GM12878 (cell line): ENCODE measurements around the gene GOLGA8B. TPM values are rescaled to one million over a fixed set of nuclear protein-coding genes. Genes with fewer than 3 reads are reported as not detected.

ENCODE experiments used
- ATAC-seq: fragments of 200-7000 bp; cut with Tn5 transposase; 3 replicates; pipeline ENCODE4 v1.9.1; 2020; ENCODE audit warnings: mild to moderate bottlenecking, moderate library complexity
- BruUV-seq: library from RNA; stranded (reverse); fragments of 400-500 nt; replicated peaks from 2 replicates; lab custom pipeline; 2021; lab: Mats Ljungman, UMichigan
- CTCF ChIA-PET: fragments of 300-600 bp; sonication (Branson Sonifier 250); formaldehyde crosslinking; extraction: SDS; loops from one replicate; lab custom pipeline; 2021; ENCODE audit warnings: inconsistent platforms; lab: Yijun Ruan, JAX
- POLR2A ChIA-PET: fragments of 350-600 bp; formaldehyde crosslinking; extraction: SDS; loops from one replicate; lab custom pipeline; 2021; ENCODE audit warnings: inconsistent platforms; lab: Charles Lee
- RAD21 ChIA-PET: fragments of 300-600 bp; sonication (Branson Sonifier 250); formaldehyde crosslinking; loops from one replicate; lab custom pipeline; 2023; ENCODE audit warnings: antibody characterized with exemption; ENCODE audit not compliant: unreplicated experiment; lab: Charles Lee
- SMC1A ChIA-PET: fragments of 300-600 bp; sonication (Branson Sonifier 250); formaldehyde crosslinking; loops from one replicate; lab custom pipeline; 2023; ENCODE audit not compliant: unreplicated experiment, uncharacterized antibody; lab: Charles Lee
- DNase-seq: peaks from one replicate; pipeline ENCODE4 v3.0.0-alpha.2; 2011; ENCODE audit warnings: low read depth, low spot score
- FAIRE-seq: peaks from 3 replicates; lab custom pipeline; 2011; peaks lifted over from hg19 to GRCh38; lab: Jason Lieb, UNC
- H2AFZ ChIP-seq: 2 replicates; pipeline ENCODE4 v1.6.0; 2011; ENCODE audit warnings: low read depth, low read length, control low read depth; ENCODE audit not compliant: control insufficient read depth
- H3K27ac ChIP-seq: 2 replicates; pipeline ENCODE4 v1.5.1; 2011; ENCODE audit warnings: control low read depth; ENCODE audit not compliant: control insufficient read depth, insufficient read depth
- H3K27me3 ChIP-seq, 2 experiments: replicated peaks in 1 of 2; 2 replicates each; pipeline versions ENCODE4 v1.6.0 to v1.6.1; 2011; ENCODE audit warnings: low read length in 1 of 2; ENCODE audit not compliant: control insufficient read depth in 2 of 2, insufficient read depth in 2 of 2
- H3K36me3 ChIP-seq, 2 experiments: 2 replicates each; pipeline ENCODE4 v1.5.1; 2011; ENCODE audit warnings: low read length in 1 of 2; ENCODE audit not compliant: control insufficient read depth in 2 of 2, insufficient read depth in 2 of 2
- H3K4me1 ChIP-seq: 2 replicates; pipeline ENCODE4 v1.6.1; 2011; ENCODE audit warnings: mild to moderate bottlenecking, low read length, moderate library complexity, mixed read lengths; ENCODE audit not compliant: control insufficient read depth, insufficient read depth
- H3K4me2 ChIP-seq: 2 replicates; pipeline ENCODE4 v1.6.0; 2011; ENCODE audit warnings: control low read depth; ENCODE audit not compliant: control insufficient read depth, insufficient read depth
- H3K4me3 ChIP-seq: fragments of 200-600 bp; sonication (generic); 2 replicates; pipeline ENCODE4 v1.5.1; 2016
- H3K79me2 ChIP-seq: 2 replicates; pipeline ENCODE4 v1.6.0; 2011; ENCODE audit warnings: low read length; ENCODE audit not compliant: control insufficient read depth, insufficient read depth
- H3K9ac ChIP-seq: 2 replicates; pipeline ENCODE4 v1.8.0; 2011; ENCODE audit warnings: low read length, control low read depth, mixed read lengths; ENCODE audit not compliant: control insufficient read depth, insufficient read depth
- H3K9me3 ChIP-seq: replicated peaks from 3 replicates; pipeline ENCODE4 v1.5.1; 2011; ENCODE audit warnings: mild to moderate bottlenecking, low read length; ENCODE audit not compliant: control insufficient read depth, insufficient read depth
- H4K20me1 ChIP-seq: 2 replicates; pipeline ENCODE4 v1.6.0; 2011; ENCODE audit not compliant: control insufficient read depth, insufficient read depth
- CTCF ChIP-seq, 3 experiments: IDR thresholded peaks in 2 of 3; conservative IDR thresholded peaks in 1 of 3; 2 replicates each; pipeline ENCODE4 v1.5.1; 2011; ENCODE audit warnings: low read depth in 3 of 3, low read length in 3 of 3, mild to moderate bottlenecking in 3 of 3, control low read depth in 2 of 3, moderate library complexity in 2 of 3, inconsistent platforms in 1 of 3, mixed read lengths in 1 of 3; ENCODE audit not compliant: control insufficient read depth in 2 of 3, insufficient read depth in 1 of 3; ENCODE audit errors: extremely low read depth in 1 of 3
- ELK1 ChIP-seq: IDR thresholded peaks from 2 replicates; pipeline ENCODE4 v1.6.1; 2012; ENCODE audit warnings: low read depth, low read length, improper control_type of control experiment
- EP300 ChIP-seq, 2 experiments: fragments of 150-350 bp in 1 of 2; IDR thresholded peaks; 2 replicates each; pipeline ENCODE4 v1.6.1; 2011 to 2012; ENCODE audit warnings: low read depth in 2 of 2, low read length in 2 of 2, borderline replicate concordance in 1 of 2, improper control_type of control experiment in 1 of 2, inconsistent platforms in 1 of 2; ENCODE audit not compliant: control insufficient read depth in 1 of 2
- LARP7 ChIP-seq: fragments of 450-650 bp; IDR thresholded peaks from 2 replicates; pipeline ENCODE4 v1.6.1; 2017; ENCODE audit warnings: mild to moderate bottlenecking
- NBN ChIP-seq: fragments of 450-650 bp; IDR thresholded peaks from 2 replicates; pipeline ENCODE4 v1.6.1; 2016
- RAD21 ChIP-seq: IDR thresholded peaks from 2 replicates; pipeline ENCODE4 v1.6.1; 2011; ENCODE audit warnings: mild to moderate bottlenecking, low read depth, low read length, moderate library complexity; ENCODE audit not compliant: insufficient read depth
- RAD51 ChIP-seq: fragments of 450-650 bp; IDR thresholded peaks from 2 replicates; pipeline ENCODE4 v1.6.1; 2016; ENCODE audit warnings: moderate library complexity, mild to moderate bottlenecking, inconsistent platforms
- RELA ChIP-seq: fragments of 450-650 bp; IDR thresholded peaks from 2 replicates; pipeline ENCODE4 v1.8.0; 2014; ENCODE audit warnings: borderline replicate concordance; ENCODE audit not compliant: partially characterized antibody
- SP1 ChIP-seq: IDR thresholded peaks from one replicate; pipeline ENCODE4 v1.6.1; 2011; ENCODE audit warnings: low read depth, low read length
- TCF3 ChIP-seq: IDR thresholded peaks from 2 replicates; pipeline ENCODE4 v1.6.1; 2012; ENCODE audit warnings: low read depth, mild to moderate bottlenecking, low read length, borderline replicate concordance; ENCODE audit not compliant: insufficient read depth
- USF2 ChIP-seq: IDR thresholded peaks from 2 replicates; pipeline ENCODE4 v1.6.1; 2011; ENCODE audit warnings: low read depth, low read length, improper control_type of control experiment, borderline replicate concordance
- ZBED1 ChIP-seq: IDR thresholded peaks from 2 replicates; pipeline ENCODE4 v1.6.1; 2016; ENCODE audit warnings: borderline replicate concordance
- ZNF217 ChIP-seq: fragments of 450-650 bp; IDR thresholded peaks from 2 replicates; pipeline ENCODE4 v1.6.1; 2017; ENCODE audit warnings: antibody characterized with exemption, mild to moderate bottlenecking
- WGBS: methylation state at CpG from one replicate; pipeline ENCODE4 v1.1.6; 2016; ENCODE audit warnings: low lambda C conversion rate; ENCODE audit not compliant: insufficient replicate concordance, insufficient coverage; ENCODE audit errors: missing lambda C conversion rate; 5-methylcytosine and 5-hydroxymethylcytosine counted together
- in situ Hi-C: fragments of 300-500 bp; cut with MboI; formaldehyde crosslinking; loops from 9 replicates; pipeline ENCODE4 v1.14.3; 2018; ENCODE audit warnings: mixed read lengths
- intact Hi-C: fragments of 100-400 bp; cut with micrococcal nuclease; formaldehyde crosslinking; loops from one replicate; pipeline ENCODE4 v1.14.2; 2022; ENCODE audit not compliant: unreplicated experiment
- polyA plus RNA-seq, 11 experiments: library from polyadenylated mRNA; depleted of rRNA in 4 of 11; unstranded in 6 of 11; stranded (reverse) in 5 of 11; fragments of >200 nt; fragmentation: Nextera tagmentation in 4 of 11; fragmentation: Illumina TruSeq in 1 of 11; extraction: Ambion mirVana in 4 of 11; extraction: Trizol in 1 of 11; gene quantifications; 1 replicate in 1 of 11; 2 replicates in 10 of 11; pipeline versions ENCODE4 v1.2.1 to v1.2.3, GENCODE V29; 2011 to 2016; ENCODE audit warnings: inconsistent platforms in 2 of 11, missing spikeins in 2 of 11, low read depth in 1 of 11
- total RNA-seq, 4 experiments: library from RNA; depleted of rRNA in 3 of 4; stranded (reverse); fragments of >200 nt in 3 of 4; fragmentation: Illumina TruSeq in 1 of 4; extraction: Trizol in 1 of 4; gene quantifications; 2 replicates each; pipeline versions ENCODE4 v1.2.1 to v1.2.3, GENCODE V29; 2013 to 2021

The GOLGA8B gene
- total and polyA plus RNA-seq, 10 of the 15 experiments (the other 5 are each of a cell fraction or from before 2014, with no cell fraction given), result 18.5 to 302 (median 78.7) TPM

- TF ChIP-seq ELK1, result no peak
- no peak for TF ChIP-seq RELA
- no peak for TF ChIP-seq ZNF217
- TF ChIP-seq EP300 (IDR thresholded peaks at IDR 0.05; ENCODE audit: borderline replicate concordance in 1 of 2, control insufficient read depth in 1 of 2, low read depth in 2 of 2, low read length in 2 of 2), result no peak
- TF ChIP-seq LARP7, result no peak
- no peak for TF ChIP-seq RAD51
- TF ChIP-seq NBN, result no peak
- no peak for TF ChIP-seq SP1
- TF ChIP-seq USF2, result no peak
- no peak for TF ChIP-seq ZBED1
Measured at GRCh38 chr15:34618073-34618472, 34.6 kb upstream of the GOLGA8B start (continued).

GRCh38 chr15:34616613-34617012 lies 33.2 kb upstream of the GOLGA8B start:
- 33% methylated on average over 5 of the region's 5 CpGs for WGBS
- Histone ChIP-seq H3K4me3 (no peak overlapping the region), H3K36me3 (no peaks in the 10 kb centered on the region), H3K27ac (no peak overlapping the region), H3K79me2 (no peaks in the 10 kb centered on the region), H3K27me3 (peaks cover 0 to 6% of the 10 kb centered on the region in 2 experiments; a peak in 1 of 4 replicates), H3K4me2 (no peak overlapping the region), H4K20me1 (no peaks in the 10 kb centered on the region), H3K4me1 (no peaks in the 10 kb centered on the region), H3K9ac (no peak overlapping the region), H3K9me3 (no peaks in the 10 kb centered on the region)
- SMC1A ChIA-PET, result no interaction called here
- ATAC-seq (peak; percentile 45; the same call in 2 of the 3 replicates), FAIRE-seq (no peak), DNase-seq (no peak)
- no TSS peak for BruUV-seq
- RAD21 ChIA-PET, result no interaction called here
- in situ Hi-C loops (loop anchor here (25.0 kb wide), 1 partner anchor 296 kb away; no protein-coding TSS in a partner anchor), intact Hi-C loops (no loop called here)
- POLR2A ChIA-PET, result no interaction called here
- CTCF ChIA-PET, result no interaction called here
- no peak for TF ChIP-seq TCF3
- 0 out of 6 replicates have a peak, but pooled peaks of 1 of the 3 experiments have one; percentile 5 for TF ChIP-seq CTCF (IDR thresholded peaks at IDR 0.05 in 2 of 3, conservative IDR thresholded peaks at IDR 0.05 in 1 of 3; ENCODE audit: control insufficient read depth in 2 of 3, extremely low read depth in 1 of 3, insufficient read depth in 1 of 3, low read depth in 3 of 3, low read length in 3 of 3)
- TF ChIP-seq RAD21, result peak; percentile 36
- TF ChIP-seq, all 136 proteins: peak for 2
- no peak overlapping the region for H2AFZ ChIP-seq
